ENCODE measurements around the gene RBCK1.
"Not testable (repeated sequence)": the region's sequence is repeated elsewhere in the genome, so short reads cannot be mapped to it uniquely, and the experiment has no call there.

RBCK1 gene

DNA sequence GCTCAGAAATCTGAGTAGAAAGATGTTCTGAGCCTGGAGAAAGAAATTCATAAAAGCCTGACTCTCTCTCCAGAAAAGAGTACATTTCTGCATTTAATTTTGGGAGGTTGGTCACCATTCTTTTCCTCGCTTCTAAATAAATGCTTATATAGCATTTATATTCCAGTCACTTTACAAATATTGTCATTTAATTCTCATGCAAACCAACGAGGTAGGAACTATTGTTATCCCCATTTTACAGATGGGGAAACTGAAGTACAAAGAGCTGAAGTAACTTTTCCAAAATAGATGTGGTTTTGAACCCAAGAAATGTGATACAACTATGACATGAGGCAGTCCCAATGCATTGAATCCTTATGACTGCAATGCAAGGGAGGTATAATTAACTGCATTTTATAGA is 32.0 kb upstream of the RBCK1 start:
- DNase-seq (ENCODE audit: low read depth), result no peak

DNA sequence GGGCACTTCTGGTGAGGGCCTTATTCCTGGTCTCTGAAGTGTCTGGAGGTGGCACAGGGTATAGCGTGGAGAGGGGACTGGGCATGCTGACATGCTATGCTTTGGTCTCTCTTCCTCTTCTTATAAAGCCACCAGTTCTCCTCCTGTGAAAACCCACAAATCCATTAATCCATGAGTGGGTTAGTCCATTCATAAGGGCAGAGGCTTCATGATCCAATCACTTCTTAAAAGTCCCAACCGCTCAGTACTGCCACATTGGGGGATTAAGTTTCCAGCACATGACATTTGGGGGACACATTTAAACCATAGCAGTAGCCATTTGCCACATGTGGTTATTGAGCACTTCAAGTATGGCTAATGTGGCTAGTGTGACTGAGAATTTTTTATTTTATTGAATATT is 31.3 kb upstream of the RBCK1 start:
- no peak for DNase-seq (ENCODE audit: low read depth)

DNA sequence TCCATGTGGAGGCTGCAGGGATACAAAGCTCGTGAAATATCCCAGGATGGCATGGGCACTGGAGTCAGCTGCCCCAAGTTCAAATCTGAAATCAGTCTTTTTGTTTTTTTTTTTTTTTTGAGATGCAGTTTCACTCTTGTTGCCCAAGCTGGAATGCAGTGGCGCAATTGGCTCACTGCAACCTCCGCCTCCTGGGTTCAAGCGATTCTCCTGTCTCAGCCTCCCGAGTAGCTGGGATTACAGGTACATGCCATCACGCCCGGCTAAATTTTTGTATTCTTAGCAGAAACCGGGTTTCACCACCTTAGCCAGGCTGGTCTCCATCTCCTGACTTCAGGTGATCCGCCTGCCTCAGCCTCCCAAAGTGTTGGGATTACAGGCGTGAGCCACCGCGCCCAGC is 30.5 kb upstream of the RBCK1 start:
- DNase-seq (ENCODE audit: low read depth), result not testable (repeated sequence)

- DNase-seq (ENCODE audit: low read depth), result no peak
Observed at GRCh38 chr20:378961-379336, 29.1 kb upstream of the RBCK1 start.

DNA sequence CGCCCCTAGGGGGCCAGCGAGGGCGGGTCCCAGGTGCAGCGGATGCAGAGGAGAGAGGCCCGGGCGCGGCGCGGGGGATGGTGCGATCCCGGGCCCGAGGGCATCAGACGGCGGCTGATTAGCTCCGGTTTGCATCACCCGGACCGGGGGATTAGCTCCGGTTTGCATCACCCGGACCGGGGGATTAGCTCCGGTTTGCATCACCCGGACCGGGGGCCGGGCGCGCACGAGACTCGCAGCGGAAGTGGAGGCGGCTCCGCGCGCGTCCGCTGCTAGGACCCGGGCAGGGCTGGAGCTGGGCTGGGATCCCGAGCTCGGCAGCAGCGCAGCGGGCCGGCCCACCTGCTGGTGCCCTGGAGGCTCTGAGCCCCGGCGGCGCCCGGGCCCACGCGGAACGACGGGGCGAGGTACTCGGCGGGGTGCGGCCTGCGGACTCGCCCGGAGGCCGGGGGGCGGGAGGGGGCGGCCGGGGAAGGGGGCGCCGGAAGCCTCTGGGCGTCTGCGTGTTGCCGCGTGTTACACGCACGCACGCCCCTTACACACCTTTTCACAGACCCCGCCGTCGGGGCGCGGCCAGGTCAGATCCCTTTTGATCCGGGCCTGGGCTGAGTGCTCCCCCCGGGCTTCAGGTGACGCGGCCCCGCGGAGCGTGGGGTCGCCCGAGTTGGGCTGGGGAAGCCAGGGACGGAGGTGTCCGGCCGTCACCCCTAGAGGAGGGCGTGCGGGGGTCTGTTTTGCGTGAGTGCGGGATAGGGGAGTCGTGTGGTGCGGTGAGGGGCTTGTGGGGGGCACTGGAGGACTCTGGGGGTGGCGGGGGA is 27.1 kb upstream of the RBCK1 start:
- DNase-seq (ENCODE audit: low read depth), result peak; percentile 52

DNA sequence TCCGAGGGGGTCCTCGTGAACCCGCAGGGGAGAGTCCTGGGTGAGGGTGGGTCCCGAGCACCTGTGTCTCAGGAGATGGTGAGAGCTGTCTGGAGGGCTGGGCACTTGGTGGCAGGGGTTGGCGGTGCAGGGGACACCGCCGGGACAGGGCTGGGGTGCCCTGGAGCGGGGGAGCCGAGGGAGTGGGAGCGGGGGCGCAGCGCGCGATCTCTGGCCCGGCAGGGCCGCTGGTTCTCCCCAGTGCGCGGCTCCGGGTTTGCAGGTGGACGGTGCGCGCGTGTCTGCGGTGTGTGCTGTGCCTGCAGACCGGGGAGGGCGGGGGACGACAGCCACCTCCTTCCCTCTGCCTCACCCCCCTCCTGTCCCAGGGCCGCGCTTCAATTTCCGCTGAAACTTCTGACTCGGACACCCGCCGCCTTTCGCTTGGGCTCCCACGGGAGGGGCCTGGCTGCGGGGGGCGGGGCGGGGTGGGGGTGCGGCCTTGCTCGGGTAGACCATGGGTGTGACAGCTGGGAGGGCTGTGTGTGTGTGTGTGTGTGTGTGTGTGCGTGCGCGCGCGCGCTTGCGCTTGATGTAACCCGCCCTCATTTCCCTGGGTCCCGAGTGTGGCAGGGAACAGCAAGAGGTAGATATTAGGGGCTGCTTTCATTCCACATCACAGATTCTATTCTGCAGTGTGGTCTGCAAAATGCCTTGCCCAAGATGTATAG is 26.4 kb upstream of the RBCK1 start:
- DNase-seq (ENCODE audit: low read depth), result peak; percentile 54

GRCh38 chr20:382291-383115 is 25.6 kb upstream of the RBCK1 start:
- DNase-seq (ENCODE audit: low read depth), result no peak

DNA sequence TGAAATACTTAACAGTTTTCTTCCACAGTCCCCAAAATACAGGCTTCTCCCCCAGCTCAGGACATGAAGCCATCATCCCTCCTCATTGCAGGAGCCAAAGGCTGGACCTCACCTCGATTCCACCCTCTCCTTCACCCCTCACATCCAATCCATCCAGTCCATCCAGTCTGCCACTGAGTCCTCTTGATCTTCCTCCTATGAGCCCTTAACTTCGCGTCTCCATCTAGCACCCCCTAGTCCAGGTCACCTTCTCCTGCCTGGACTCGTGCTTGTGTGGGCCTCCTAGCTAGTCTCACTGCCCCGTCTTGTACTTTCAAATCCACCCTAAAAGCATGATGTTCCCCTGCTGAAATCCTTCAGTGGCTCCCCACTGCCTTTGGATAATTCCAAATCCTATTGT is 24.2 kb upstream of the RBCK1 start:
- DNase-seq (ENCODE audit: low read depth), result no peak

DNA sequence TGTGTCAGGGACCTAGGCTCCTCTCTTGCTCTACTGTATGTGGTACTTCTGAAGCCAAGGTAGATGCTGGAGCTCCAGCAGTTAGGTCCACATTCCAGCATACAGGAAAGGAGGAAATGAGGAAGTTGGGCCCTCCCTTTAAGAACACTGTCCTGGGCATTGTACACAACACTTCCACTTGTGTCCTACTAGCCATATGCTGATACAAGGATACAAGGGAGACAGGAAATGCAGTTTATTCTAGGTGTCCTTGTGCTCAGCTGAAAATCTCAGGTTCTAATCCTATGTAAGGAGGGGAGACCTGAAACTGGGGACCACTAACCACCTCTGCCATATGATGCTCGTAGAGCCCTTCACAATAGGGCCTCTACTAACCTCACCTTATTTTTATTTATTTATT is 23.4 kb upstream of the RBCK1 start:
- no peak for DNase-seq (ENCODE audit: low read depth)

- DNase-seq (ENCODE audit: low read depth), result no peak
Observed at GRCh38 chr20:385448-385847, 22.7 kb upstream of the RBCK1 start.

DNA sequence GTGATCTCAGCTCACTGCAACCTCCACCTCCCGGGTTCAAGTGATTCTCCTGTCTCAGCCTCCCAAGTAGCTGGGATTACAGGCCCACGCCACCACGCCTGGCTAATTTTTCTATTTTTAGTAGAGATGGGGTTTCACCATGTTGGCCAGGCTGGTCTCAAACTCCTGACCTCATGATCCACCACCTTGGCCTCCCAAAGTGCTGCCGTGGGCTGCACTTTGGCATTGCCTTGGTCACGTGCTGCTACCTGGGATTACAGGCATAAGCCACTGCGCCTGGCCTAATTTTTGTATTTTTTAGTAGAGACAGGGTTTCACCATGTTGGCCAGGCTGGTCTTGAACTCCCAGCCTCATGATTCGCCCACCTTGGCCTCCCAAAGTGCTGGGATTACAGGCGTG is 21.5 kb upstream of the RBCK1 start:
- not testable (repeated sequence) for DNase-seq (ENCODE audit: low read depth)

- no peak for DNase-seq (ENCODE audit: low read depth)
Observed at GRCh38 chr20:387520-387919, 20.6 kb upstream of the RBCK1 start.

DNA sequence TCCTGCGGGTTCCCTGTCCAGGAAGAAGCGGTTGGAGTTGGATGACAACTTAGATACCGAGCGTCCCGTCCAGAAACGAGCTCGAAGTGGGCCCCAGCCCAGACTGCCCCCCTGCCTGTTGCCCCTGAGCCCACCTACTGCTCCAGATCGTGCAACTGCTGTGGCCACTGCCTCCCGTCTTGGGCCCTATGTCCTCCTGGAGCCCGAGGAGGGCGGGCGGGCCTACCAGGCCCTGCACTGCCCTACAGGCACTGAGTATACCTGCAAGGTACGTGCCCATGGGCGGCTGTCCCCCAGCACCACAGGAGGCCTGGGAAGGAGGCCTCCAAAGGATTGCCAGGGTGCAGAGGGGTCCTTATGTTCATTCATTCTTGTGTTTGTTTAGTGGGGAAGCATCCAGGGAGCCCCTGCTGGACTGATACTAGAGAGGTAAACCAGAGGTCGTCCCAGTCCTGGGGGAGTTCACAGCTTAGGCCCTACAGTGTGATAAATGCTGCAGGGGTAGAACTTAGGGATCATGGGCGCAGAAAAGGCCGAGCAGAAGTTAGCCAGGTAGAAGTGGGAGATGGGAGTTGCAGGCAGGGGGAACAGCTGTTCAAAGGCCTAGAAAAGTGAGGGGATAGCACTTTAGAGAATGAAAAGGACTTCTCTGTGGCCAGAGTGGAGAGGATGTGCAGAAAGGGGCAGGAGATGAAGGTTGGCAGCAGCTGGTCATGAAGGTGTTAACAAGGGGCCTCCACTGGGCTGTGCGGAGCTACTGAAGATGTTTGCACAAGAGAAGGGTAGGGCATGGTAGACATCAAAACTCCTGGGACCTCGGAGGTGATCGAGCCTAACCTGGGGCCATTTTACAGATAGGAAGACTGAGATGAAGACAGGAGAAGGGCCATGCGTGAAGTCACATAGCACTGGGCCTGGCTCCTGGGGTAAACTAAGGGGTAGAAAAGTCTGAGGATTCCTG is 19.8 kb upstream of the RBCK1 start:
- no peak for DNase-seq (ENCODE audit: low read depth)

- no peak for DNase-seq (ENCODE audit: low read depth)
Observed at GRCh38 chr20:389220-389619, 18.9 kb upstream of the RBCK1 start.

DNA sequence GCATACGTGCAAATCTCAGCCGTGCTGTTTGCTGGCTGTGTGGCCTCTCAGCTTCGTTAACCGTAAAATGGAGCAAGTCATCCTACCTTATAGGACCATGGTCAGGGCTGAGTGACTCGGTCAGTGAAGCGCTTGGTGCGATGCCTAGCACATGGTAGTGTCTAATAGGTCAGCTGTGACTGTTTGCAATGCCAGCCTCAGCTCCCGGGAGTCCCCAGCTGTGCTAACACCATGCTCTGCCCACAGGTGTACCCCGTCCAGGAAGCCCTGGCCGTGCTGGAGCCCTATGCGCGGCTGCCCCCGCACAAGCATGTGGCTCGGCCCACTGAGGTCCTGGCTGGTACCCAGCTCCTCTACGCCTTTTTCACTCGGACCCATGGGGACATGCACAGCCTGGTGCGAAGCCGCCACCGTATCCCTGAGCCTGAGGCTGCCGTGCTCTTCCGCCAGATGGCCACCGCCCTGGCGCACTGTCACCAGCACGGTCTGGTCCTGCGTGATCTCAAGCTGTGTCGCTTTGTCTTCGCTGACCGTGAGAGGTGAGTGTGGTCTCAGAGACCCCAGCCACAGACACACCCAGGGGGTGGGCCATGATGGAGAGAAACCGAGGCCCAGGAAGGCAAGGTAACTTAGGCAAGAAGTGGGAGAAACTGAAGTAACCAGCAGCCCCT is 16.9 kb upstream of the RBCK1 start:
- no peak for DNase-seq (ENCODE audit: low read depth)

- DNase-seq (ENCODE audit: low read depth), result not testable (repeated sequence)
Observed at GRCh38 chr20:393296-393695, 14.8 kb upstream of the RBCK1 start.

GRCh38 chr20:396252-396618 is 11.9 kb upstream of the RBCK1 start:
- no peak for DNase-seq (ENCODE audit: low read depth)

- no peak for DNase-seq (ENCODE audit: low read depth)
Observed at GRCh38 chr20:396619-397431, 11.3 kb upstream of the RBCK1 start.

DNA sequence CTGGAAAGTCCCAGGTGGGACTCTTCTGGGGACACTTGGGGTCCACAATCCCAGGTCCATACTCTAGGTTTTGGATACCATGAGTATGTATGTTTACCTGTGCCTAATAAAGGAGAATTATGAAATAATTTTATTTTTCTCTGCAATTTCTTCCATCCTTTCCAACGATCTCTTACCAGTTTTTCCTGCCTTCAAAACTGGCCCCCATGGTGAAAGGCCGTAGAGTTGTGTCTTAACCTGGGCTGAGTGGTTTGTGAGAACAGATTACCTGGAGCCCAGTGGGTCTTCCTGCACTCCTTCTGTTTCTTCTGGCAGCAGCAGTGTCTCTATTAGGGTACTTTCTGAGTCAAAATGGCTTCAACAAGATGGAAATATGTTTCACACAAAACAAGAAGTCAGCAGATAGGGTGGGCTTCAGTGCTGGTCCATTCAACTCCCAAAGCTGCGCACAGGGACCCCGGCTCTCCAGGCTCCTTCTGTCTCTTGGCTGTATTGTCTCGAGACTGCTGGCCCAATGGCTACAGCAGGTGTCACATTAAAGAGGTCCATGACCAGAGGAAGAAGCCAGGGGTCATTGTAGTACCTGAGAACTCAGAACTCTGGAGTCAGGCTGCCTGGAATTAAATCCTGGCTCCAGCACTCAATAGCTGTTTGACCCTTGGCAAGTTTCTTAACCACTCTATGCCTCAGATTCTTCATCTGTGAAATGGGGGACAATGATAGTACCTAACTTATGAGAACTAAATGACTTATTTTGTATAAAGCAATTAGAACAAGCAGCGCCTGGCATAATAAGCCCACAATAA is 10.5 kb upstream of the RBCK1 start:
- no peak for DNase-seq (ENCODE audit: low read depth)

Measured in amniotic epithelial cell (primary cell).